Heart left ventricle (tissue), 13 donors: Measurements from ENCODE around the gene PSMB5.

Source experiments
- POLR2A ChIP-seq, 2 donors: fragments of 450-650 bp; IDR thresholded peaks; one replicate each; pipeline ENCODE4 v1.6.1; 2017; ENCODE audit warnings: antibody characterized with exemption in 2 of 2, mild to moderate bottlenecking in 2 of 2, moderate library complexity in 2 of 2
- TF ChIP-seq, protein P1 (sequence below), 12 donors: fragments of 200-600 bp; sonication (generic) in 4 of 12; IDR thresholded peaks; one replicate each; pipeline versions ENCODE4 v1.5.0 to v1.8.0; 2018 to 2022; ENCODE audit warnings: antibody characterized with exemption in 12 of 12, mild to moderate bottlenecking in 5 of 12
- donor health status: ischemic (EF 13 %, LVEDD 7.1; RV severe dilation, severe dysfunction).
- donor health status: DM: no; HTN: yes; CAD: no.
- donor health status: DM: no; HTN: no; CAD: no.
- donor health status: ischemic (EF 25% LVEDD 6.9; RV normal size, moderate dysfunction).
- donor health status: ischemic (EF 25% LVEDD 5.7; RV mildly dilated, moderate dysfunction).
- donor health status: ischemic (EF 35%, LVEDD 5.7; RV mildly dilated, moderate dysfunction).
- donor health status: nonischemic (EF 11% LVEDD 7.7; RV severe dilation, severe dysfunction).
- donor health status: DM: yes; HTN: yes; CAD: no.
- donor health status: PGD.
- donor health status: ischemic (EF 29% LVEDD 5.4; RV normal size, mild dysfunction).
- donor health status: nonischemic (EF 23%, LVEDD 6.1; RV moderate dilation, normal function).

DNA sequence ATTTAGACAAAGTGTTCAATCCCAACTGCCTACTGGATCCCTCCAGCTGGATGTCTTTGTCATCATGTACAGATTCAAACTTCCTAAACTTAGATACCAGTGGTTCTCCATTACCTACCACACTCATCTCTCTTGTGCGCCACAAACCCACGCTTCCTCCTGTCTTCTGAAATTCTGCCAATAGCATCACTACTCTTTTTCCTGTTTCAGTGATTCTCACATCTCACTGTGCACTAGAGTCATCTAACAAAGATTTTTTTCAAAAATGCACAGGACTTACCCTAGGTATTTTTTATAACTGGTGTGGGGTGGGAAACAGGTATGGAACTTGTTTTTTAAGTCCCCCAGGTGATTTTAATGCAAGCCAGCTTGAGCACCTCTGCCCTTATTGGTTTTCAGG, 5.9 kb downstream of the PSMB5 start:
- TF ChIP-seq, protein P1, sequence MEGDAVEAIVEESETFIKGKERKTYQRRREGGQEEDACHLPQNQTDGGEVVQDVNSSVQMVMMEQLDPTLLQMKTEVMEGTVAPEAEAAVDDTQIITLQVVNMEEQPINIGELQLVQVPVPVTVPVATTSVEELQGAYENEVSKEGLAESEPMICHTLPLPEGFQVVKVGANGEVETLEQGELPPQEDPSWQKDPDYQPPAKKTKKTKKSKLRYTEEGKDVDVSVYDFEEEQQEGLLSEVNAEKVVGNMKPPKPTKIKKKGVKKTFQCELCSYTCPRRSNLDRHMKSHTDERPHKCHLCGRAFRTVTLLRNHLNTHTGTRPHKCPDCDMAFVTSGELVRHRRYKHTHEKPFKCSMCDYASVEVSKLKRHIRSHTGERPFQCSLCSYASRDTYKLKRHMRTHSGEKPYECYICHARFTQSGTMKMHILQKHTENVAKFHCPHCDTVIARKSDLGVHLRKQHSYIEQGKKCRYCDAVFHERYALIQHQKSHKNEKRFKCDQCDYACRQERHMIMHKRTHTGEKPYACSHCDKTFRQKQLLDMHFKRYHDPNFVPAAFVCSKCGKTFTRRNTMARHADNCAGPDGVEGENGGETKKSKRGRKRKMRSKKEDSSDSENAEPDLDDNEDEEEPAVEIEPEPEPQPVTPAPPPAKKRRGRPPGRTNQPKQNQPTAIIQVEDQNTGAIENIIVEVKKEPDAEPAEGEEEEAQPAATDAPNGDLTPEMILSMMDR (IDR thresholded peaks at IDR 0.05) = no peak
- TF ChIP-seq POLR2A (IDR thresholded peaks at IDR 0.05) = no peak
